HEK293T (cell line): ENCODE data around the gene TMEM125.

Experiments
- CTCF ChIA-PET: fragments of 350-600 bp; formaldehyde crosslinking; extraction: SDS; loops from one replicate; lab custom pipeline; 2021; ENCODE audit warnings: antibody characterized with exemption, inconsistent platforms; lab: Yijun Ruan, JAX
- POLR2A ChIA-PET: fragments of 350-600 bp; formaldehyde crosslinking; extraction: SDS; loops from one replicate; lab custom pipeline; 2020; ENCODE audit warnings: antibody characterized with exemption, inconsistent platforms; lab: Yijun Ruan, JAX
- DNase-seq: peaks from one replicate; pipeline ENCODE4 v3.0.0; 2012; ENCODE audit warnings: mixed read lengths; ENCODE audit errors: extremely low spot score
- ARNT ChIP-seq: fragments of 450-650 bp; IDR thresholded peaks from 2 replicates; pipeline ENCODE4 v1.6.1; 2017; ENCODE audit warnings: mild to moderate bottlenecking
- BHLHE40 ChIP-seq: fragments of 450-650 bp; IDR thresholded peaks from 2 replicates; pipeline ENCODE4 v1.6.1; 2016; ENCODE audit warnings: mild to moderate bottlenecking, moderate library complexity, borderline replicate concordance
- CTBP1 ChIP-seq: fragments of 450-650 bp; IDR thresholded peaks from 2 replicates; pipeline ENCODE4 v1.6.1; 2016; ENCODE audit warnings: borderline replicate concordance
- ELF4 ChIP-seq: fragments of 450-650 bp; IDR thresholded peaks from 2 replicates; pipeline ENCODE4 v1.6.1; 2017; ENCODE audit warnings: antibody characterized with exemption
- FOXA1 ChIP-seq: fragments of 450-650 bp; IDR thresholded peaks from 2 replicates; pipeline ENCODE4 v1.6.1; 2016; ENCODE audit warnings: mild to moderate bottlenecking
- FOXK2 ChIP-seq: fragments of 450-650 bp; IDR thresholded peaks from 2 replicates; pipeline ENCODE4 v1.6.1; 2016; ENCODE audit warnings: mild to moderate bottlenecking
- FOXM1 ChIP-seq: fragments of 450-650 bp; IDR thresholded peaks from 2 replicates; pipeline ENCODE4 v1.6.1; 2017; ENCODE audit warnings: mild to moderate bottlenecking, borderline replicate concordance
- HDGF ChIP-seq: fragments of 450-650 bp; IDR thresholded peaks from 2 replicates; pipeline ENCODE4 v1.6.1; 2017; ENCODE audit warnings: antibody characterized with exemption, borderline replicate concordance
- L3MBTL2 ChIP-seq: fragments of 450-650 bp; conservative IDR thresholded peaks from 2 replicates; pipeline ENCODE4 v1.6.1; 2016; ENCODE audit warnings: mild to moderate bottlenecking
- LEF1 ChIP-seq: fragments of 450-650 bp; IDR thresholded peaks from 2 replicates; pipeline ENCODE4 v1.6.1; 2017; ENCODE audit warnings: mild to moderate bottlenecking, borderline replicate concordance
- NFRKB ChIP-seq: fragments of 450-650 bp; IDR thresholded peaks from 2 replicates; pipeline ENCODE4 v1.6.1; 2016; ENCODE audit warnings: mild to moderate bottlenecking, moderate library complexity
- SP1 ChIP-seq: fragments of 450-650 bp; IDR thresholded peaks from 2 replicates; pipeline ENCODE4 v1.6.1; 2017
- SUZ12 ChIP-seq: fragments of 450-650 bp; IDR thresholded peaks from 2 replicates; pipeline ENCODE4 v1.6.1; 2016; ENCODE audit warnings: mild to moderate bottlenecking
- TARDBP ChIP-seq: fragments of 450-650 bp; IDR thresholded peaks from 2 replicates; pipeline ENCODE4 v1.6.1; 2016
- ZNF384 ChIP-seq: fragments of 450-650 bp; IDR thresholded peaks from 2 replicates; pipeline ENCODE4 v1.6.1; 2016
- TF ChIP-seq, protein P1 (sequence below): fragments of 450-650 bp; IDR thresholded peaks from 2 replicates; pipeline ENCODE4 v1.6.1; 2016

The TMEM125 gene

DNA sequence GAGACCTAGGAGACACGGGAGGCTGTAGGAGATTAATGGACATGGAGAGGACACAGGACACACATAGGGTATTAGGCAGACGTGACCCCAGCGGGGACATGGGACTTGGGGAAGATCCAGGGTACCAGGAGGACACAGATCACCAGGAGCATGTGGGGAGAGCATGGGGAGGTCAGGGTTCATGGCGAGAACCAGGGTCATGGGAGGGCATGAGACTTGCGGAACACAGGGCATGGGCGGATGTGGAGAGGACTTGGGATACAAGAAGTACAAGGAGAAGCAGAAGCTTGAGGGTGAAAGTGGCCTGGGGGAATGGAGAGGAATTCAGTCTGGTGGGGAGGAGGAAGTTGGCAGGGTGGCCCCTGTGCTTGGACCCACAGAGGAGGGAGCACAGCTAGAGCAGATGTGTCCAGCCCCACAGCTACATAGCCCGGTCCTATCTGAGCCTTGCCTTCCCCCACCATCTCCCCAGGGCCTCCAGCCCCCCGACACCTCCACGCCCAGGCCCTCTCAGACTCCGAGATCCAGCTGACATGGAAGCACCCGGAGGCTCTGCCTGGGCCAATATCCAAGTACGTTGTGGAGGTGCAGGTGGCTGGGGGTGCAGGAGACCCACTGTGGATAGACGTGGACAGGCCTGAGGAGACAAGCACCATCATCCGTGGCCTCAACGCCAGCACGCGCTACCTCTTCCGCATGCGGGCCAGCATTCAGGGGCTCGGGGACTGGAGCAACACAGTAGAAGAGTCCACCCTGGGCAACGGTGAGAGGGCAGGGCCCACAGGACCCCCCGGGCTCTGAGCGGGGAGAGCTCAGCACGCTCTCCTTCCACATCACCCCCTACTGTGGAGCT lies 43.1 kb downstream of the TMEM125 start:
- no peak for TF ChIP-seq FOXK2
- CTCF ChIA-PET, result no interaction called here
- DNase-seq, result no peak
- POLR2A ChIA-PET, result no interaction called here

- POLR2A ChIA-PET, result no interaction called here
These were observed 44.0 kb downstream of the TMEM125 start for GRCh38 chr1:43313771-43314170.

DNA sequence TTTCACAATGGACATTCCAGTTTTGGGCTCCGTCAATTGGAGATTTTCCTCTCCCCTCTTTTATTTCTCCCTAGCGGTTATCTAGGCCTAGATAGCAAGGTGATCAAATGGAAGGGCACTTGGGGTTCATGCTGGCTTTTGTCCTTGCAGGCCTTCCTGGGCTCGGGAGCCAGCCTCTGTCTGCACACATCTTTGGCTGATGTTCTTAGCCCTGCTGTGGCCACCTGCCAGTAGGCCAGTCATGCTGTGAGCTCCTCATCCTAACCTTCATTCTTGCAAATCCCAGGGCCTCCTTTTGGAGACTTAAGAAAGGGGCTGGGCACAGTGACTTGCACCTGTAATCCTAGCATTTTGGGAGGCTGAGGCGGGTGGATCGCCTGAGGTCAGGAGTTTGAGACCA lies 44.5 kb downstream of the TMEM125 start:
- ChIA-PET POLR2A (no interaction called here), CTCF (no interaction called here)
- TF ChIP-seq BHLHE40 (no peak), ZNF384 (no peak), L3MBTL2 (no peak), HDGF (no peak), FOXA1 (no peak)
- DNase-seq, result no peak

More at GRCh38 chr1:43313771-43314170, 44.0 kb downstream of the TMEM125 start:
- CTCF ChIA-PET, result no interaction called here
- TF ChIP-seq FOXK2 (no peak), FOXA1 (no peak), FOXM1 (no peak), ELF4 (no peak), LEF1 (no peak), SUZ12 (no peak), CTBP1 (no peak)
- DNase-seq, result no peak

GRCh38 chr1:43315481-43315880 lies 45.7 kb downstream of the TMEM125 start:
- no peak for DNase-seq
- TF ChIP-seq NFRKB (no peak), LEF1 (no peak), ARNT (no peak), ZNF384 (no peak), CTBP1 (no peak), HDGF (no peak), BHLHE40 (no peak), TARDBP (no peak), FOXA1 (no peak), SUZ12 (no peak), FOXM1 (no peak)
- TF ChIP-seq, protein P1, sequence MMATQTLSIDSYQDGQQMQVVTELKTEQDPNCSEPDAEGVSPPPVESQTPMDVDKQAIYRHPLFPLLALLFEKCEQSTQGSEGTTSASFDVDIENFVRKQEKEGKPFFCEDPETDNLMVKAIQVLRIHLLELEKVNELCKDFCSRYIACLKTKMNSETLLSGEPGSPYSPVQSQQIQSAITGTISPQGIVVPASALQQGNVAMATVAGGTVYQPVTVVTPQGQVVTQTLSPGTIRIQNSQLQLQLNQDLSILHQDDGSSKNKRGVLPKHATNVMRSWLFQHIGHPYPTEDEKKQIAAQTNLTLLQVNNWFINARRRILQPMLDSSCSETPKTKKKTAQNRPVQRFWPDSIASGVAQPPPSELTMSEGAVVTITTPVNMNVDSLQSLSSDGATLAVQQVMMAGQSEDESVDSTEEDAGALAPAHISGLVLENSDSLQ, result no peak
- ChIA-PET POLR2A (no interaction called here), CTCF (no interaction called here)

- DNase-seq, result no peak
- POLR2A ChIA-PET, result interaction anchor here (0.5 kb wide), 1 partner anchor 10 kb away, joined by 3 read pairs; no protein-coding TSS in a partner anchor
- CTCF ChIA-PET, result interaction anchor here (0.5 kb wide), 1 partner anchor 459 kb away, joined by 3 read pairs; no protein-coding TSS in a partner anchor
- no peak for TF ChIP-seq SUZ12
- TF ChIP-seq FOXM1, result no peak
- TF ChIP-seq BHLHE40, result no peak
- TF ChIP-seq NFRKB, result no peak
- TF ChIP-seq, protein P1, result no peak
- TF ChIP-seq FOXA1, result no peak
- TF ChIP-seq SP1, result no peak
- no peak for TF ChIP-seq LEF1
- no peak for TF ChIP-seq FOXK2
- no peak for TF ChIP-seq TARDBP
- TF ChIP-seq HDGF, result no peak
- no peak for TF ChIP-seq CTBP1
- TF ChIP-seq ELF4, result no peak
- no peak for TF ChIP-seq L3MBTL2
- no peak for TF ChIP-seq ARNT
These were observed 46.4 kb downstream of the TMEM125 start for GRCh38 chr1:43315963-43316737.

DNA sequence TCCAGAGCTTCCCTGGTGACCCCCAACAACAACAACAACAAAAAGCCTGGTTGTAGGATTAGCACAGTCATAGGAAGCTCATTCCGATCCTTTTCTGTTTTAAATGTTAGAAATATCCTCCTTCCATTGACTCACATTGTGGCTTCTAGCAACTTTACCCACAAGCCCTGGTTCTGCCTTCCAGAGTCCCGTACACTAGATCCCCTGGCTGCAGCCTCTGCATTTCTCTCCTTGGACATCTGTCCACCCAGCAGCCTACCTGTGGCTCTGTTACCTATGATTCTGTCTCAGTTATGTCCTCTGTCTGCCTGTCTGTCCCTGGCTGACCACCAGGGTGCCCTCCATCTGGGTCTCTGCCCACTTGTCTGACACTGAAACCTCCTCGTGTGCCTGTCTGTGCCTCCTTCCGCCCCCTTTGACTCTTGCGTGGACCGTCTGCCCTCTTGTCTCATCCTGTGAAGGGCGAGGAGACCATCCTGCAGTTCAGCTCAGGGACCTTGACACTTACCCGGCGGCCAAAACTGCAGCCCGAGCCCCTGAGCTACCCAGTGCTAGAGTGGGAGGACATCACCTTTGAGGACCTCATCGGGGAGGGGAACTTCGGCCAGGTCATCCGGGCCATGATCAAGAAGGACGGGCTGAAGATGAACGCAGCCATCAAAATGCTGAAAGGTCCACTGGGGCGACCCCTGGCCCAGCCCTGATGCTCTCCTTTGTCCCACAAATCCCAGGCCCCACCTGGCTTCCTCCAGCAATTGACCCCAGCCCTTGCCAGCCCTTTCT lies 47.1 kb downstream of the TMEM125 start:
- TF ChIP-seq ARNT (no peak), SUZ12 (no peak), BHLHE40 (no peak), L3MBTL2 (no peak), CTBP1 (no peak), ZNF384 (no peak), ELF4 (no peak), SP1 (no peak), FOXM1 (no peak), NFRKB (no peak), LEF1 (no peak), HDGF (no peak), TARDBP (no peak), FOXK2 (no peak)
- TF ChIP-seq, protein P1, result no peak
- ChIA-PET CTCF (no interaction called here), POLR2A (interaction anchor here (0.5 kb wide), 1 partner anchor 9 kb away, joined by 3 read pairs; no protein-coding TSS in a partner anchor)
- no peak for DNase-seq
